NT2/D1 (cell line): ENCODE data around the gene PIH1D2.

Source experiments
- SUZ12 ChIP-seq: IDR thresholded peaks from 2 replicates; pipeline ENCODE4 v1.6.1; 2011; ENCODE audit not compliant: insufficient read length, insufficient read depth; ENCODE audit errors: extremely low read depth
- YY1 ChIP-seq: IDR thresholded peaks from 2 replicates; pipeline ENCODE4 v1.6.1; 2011; ENCODE audit not compliant: insufficient read length, insufficient read depth
- ZNF274 ChIP-seq: IDR thresholded peaks from 2 replicates; pipeline ENCODE4 v1.6.1; 2011; ENCODE audit warnings: mild to moderate bottlenecking, low read depth, low read length

DNA sequence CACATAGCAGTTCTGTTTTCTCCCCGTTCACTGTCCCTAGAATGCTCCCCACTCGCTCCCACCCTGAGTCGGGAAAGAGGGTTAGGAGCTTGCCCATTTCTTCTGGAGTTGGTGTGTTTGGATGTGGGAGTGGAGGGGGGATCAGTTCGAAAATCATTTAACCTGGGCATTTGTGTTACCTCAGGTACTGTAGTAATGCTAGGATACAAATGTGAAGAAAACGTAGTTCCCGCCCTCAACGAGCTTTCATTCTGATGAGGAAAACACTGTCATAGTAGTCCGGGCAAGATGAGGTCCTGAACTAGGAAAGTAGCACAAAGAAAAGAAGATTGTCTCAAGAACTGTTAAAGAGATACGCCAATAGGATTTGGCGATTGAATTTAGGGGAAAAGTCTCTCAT is 13.4 kb upstream of the PIH1D2 start:
- TF ChIP-seq SUZ12 (no peak), ZNF274 (no peak), YY1 (no peak)
